HEK293T (cell line): ENCODE data around the gene ZBED6.

Source experiments
- CTCF ChIA-PET: fragments of 350-600 bp; formaldehyde crosslinking; extraction: SDS; loops from one replicate; lab custom pipeline; 2021; ENCODE audit warnings: antibody characterized with exemption, inconsistent platforms; lab: Yijun Ruan, JAX
- POLR2A ChIA-PET: fragments of 350-600 bp; formaldehyde crosslinking; extraction: SDS; loops from one replicate; lab custom pipeline; 2020; ENCODE audit warnings: antibody characterized with exemption, inconsistent platforms; lab: Yijun Ruan, JAX
- DNase-seq: peaks from one replicate; pipeline ENCODE4 v3.0.0; 2012; ENCODE audit warnings: mixed read lengths; ENCODE audit errors: extremely low spot score
- ARNT ChIP-seq: fragments of 450-650 bp; IDR thresholded peaks from 2 replicates; pipeline ENCODE4 v1.6.1; 2017; ENCODE audit warnings: mild to moderate bottlenecking
- BHLHE40 ChIP-seq: fragments of 450-650 bp; IDR thresholded peaks from 2 replicates; pipeline ENCODE4 v1.6.1; 2016; ENCODE audit warnings: mild to moderate bottlenecking, moderate library complexity, borderline replicate concordance
- CTBP1 ChIP-seq: fragments of 450-650 bp; IDR thresholded peaks from 2 replicates; pipeline ENCODE4 v1.6.1; 2016; ENCODE audit warnings: borderline replicate concordance
- ELF4 ChIP-seq: fragments of 450-650 bp; IDR thresholded peaks from 2 replicates; pipeline ENCODE4 v1.6.1; 2017; ENCODE audit warnings: antibody characterized with exemption
- FOXA1 ChIP-seq: fragments of 450-650 bp; IDR thresholded peaks from 2 replicates; pipeline ENCODE4 v1.6.1; 2016; ENCODE audit warnings: mild to moderate bottlenecking
- FOXK2 ChIP-seq: fragments of 450-650 bp; IDR thresholded peaks from 2 replicates; pipeline ENCODE4 v1.6.1; 2016; ENCODE audit warnings: mild to moderate bottlenecking
- FOXM1 ChIP-seq: fragments of 450-650 bp; IDR thresholded peaks from 2 replicates; pipeline ENCODE4 v1.6.1; 2017; ENCODE audit warnings: mild to moderate bottlenecking, borderline replicate concordance
- HDGF ChIP-seq: fragments of 450-650 bp; IDR thresholded peaks from 2 replicates; pipeline ENCODE4 v1.6.1; 2017; ENCODE audit warnings: antibody characterized with exemption, borderline replicate concordance
- L3MBTL2 ChIP-seq: fragments of 450-650 bp; conservative IDR thresholded peaks from 2 replicates; pipeline ENCODE4 v1.6.1; 2016; ENCODE audit warnings: mild to moderate bottlenecking
- LEF1 ChIP-seq: fragments of 450-650 bp; IDR thresholded peaks from 2 replicates; pipeline ENCODE4 v1.6.1; 2017; ENCODE audit warnings: mild to moderate bottlenecking, borderline replicate concordance
- NFRKB ChIP-seq: fragments of 450-650 bp; IDR thresholded peaks from 2 replicates; pipeline ENCODE4 v1.6.1; 2016; ENCODE audit warnings: mild to moderate bottlenecking, moderate library complexity
- SP1 ChIP-seq: fragments of 450-650 bp; IDR thresholded peaks from 2 replicates; pipeline ENCODE4 v1.6.1; 2017
- SUZ12 ChIP-seq: fragments of 450-650 bp; IDR thresholded peaks from 2 replicates; pipeline ENCODE4 v1.6.1; 2016; ENCODE audit warnings: mild to moderate bottlenecking
- TARDBP ChIP-seq: fragments of 450-650 bp; IDR thresholded peaks from 2 replicates; pipeline ENCODE4 v1.6.1; 2016
- ZNF384 ChIP-seq: fragments of 450-650 bp; IDR thresholded peaks from 2 replicates; pipeline ENCODE4 v1.6.1; 2016
- TF ChIP-seq, protein P1 (sequence below): fragments of 450-650 bp; IDR thresholded peaks from 2 replicates; pipeline ENCODE4 v1.6.1; 2016

Gene ZBED6

DNA sequence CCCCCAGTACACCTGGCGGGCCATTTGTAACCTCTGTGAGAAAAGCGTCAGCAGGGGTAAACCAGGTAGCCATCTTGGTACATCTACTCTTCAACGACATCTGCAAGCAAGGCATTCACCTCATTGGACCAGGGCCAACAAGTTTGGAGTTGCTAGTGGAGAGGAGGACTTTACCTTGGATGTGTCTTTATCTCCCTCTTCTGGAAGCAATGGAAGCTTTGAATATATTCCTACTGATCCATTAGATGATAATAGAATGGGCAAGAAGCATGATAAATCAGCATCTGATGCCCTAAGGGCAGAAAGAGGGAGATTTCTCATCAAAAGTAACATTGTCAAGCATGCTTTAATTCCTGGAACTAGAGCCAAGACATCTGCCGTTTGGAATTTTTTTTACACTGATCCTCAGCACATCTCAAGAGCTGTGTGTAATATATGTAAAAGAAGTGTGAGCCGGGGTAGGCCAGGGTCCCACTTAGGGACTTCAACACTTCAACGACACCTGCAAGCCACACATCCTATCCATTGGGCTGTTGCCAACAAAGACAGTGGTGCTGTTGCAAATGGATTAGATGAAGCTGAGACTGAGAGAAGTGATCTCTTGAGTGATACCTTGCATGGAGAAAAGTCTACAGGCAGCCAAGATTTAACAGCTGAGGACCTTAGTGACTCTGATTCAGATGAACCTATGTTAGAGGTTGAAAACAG, 2.7 kb downstream of the ZBED6 start:
- TF ChIP-seq L3MBTL2 (peak; percentile 40), FOXA1 (no peak)
- ChIA-PET CTCF (no interaction called here), POLR2A (no interaction called here)
- no peak for DNase-seq

DNA sequence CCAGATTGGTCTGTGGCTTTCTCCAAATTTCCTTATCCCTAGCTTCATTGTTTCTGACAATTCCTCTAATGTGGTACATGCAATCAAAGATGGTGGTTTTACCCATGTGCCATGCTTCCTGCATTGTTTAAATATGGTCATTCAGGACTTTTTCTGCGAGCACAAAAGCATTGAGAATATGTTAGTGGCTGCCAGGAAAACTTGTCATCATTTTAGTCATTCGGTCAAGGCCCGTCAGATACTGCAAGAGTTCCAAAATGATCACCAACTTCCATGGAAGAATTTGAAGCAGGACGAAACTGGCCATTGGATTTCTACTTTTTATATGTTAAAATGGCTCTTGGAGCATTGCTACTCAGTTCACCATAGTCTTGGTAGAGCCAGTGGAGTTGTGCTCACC, 3.7 kb downstream of the ZBED6 start:
- ChIA-PET POLR2A (no interaction called here), CTCF (no interaction called here)
- DNase-seq, result no peak
- TF ChIP-seq L3MBTL2 (peak; percentile 41; the same call in 1 of the 2 replicates), SUZ12 (no peak)

- no peak for DNase-seq
- CTCF ChIA-PET, result no interaction called here
- no peak for TF ChIP-seq SUZ12
- no peak for TF ChIP-seq BHLHE40
- no peak for TF ChIP-seq SP1
- TF ChIP-seq, protein P1, sequence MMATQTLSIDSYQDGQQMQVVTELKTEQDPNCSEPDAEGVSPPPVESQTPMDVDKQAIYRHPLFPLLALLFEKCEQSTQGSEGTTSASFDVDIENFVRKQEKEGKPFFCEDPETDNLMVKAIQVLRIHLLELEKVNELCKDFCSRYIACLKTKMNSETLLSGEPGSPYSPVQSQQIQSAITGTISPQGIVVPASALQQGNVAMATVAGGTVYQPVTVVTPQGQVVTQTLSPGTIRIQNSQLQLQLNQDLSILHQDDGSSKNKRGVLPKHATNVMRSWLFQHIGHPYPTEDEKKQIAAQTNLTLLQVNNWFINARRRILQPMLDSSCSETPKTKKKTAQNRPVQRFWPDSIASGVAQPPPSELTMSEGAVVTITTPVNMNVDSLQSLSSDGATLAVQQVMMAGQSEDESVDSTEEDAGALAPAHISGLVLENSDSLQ, result no peak
- TF ChIP-seq TARDBP, result no peak
- TF ChIP-seq ZNF384, result no peak
- no peak for TF ChIP-seq LEF1
- TF ChIP-seq FOXK2, result no peak
- TF ChIP-seq L3MBTL2, result no peak
- no peak for TF ChIP-seq HDGF
- TF ChIP-seq FOXM1, result no peak
- TF ChIP-seq ARNT, result no peak
- no peak for TF ChIP-seq CTBP1
- POLR2A ChIA-PET, result no interaction called here
These were observed 4.5 kb downstream of the ZBED6 start for GRCh38 chr1:203799971-203800370.

GRCh38 chr1:203805689-203806088, 10.3 kb downstream of the ZBED6 start:
- TF ChIP-seq CTBP1, result no peak
- no peak for TF ChIP-seq SUZ12
- TF ChIP-seq ZNF384, result no peak
- TF ChIP-seq TARDBP, result no peak
- ChIA-PET POLR2A (no interaction called here), CTCF (no interaction called here)
- no peak for DNase-seq

DNA sequence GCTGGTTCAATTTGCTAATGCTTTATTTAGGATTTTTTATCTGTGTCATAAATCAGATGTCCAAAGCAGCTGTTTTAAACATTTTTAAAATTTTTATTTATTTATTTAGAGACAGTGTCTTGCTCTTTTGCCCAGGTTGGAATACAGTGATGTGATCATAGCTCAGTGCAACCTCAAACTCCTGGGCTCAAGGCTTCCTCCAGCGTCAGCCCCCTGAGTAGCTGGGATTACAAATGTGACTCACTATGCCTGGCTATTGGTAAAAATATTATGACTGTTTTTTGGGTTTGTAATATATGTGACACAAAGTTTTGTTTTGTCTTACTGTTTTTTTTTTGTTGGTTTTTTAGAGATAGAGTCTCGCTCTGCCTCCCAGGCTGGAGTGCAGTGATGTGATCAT, 11.8 kb downstream of the ZBED6 start:
- ChIA-PET POLR2A (no interaction called here), CTCF (no interaction called here)
- TF ChIP-seq LEF1 (no peak), FOXA1 (no peak), ELF4 (no peak), ARNT (no peak)
- DNase-seq, result no peak

- ChIA-PET POLR2A (no interaction called here), CTCF (no interaction called here)
- TF ChIP-seq HDGF (no peak), NFRKB (no peak), ELF4 (no peak), SUZ12 (no peak)
- no peak for DNase-seq
These were observed 18.3 kb downstream of the ZBED6 start for GRCh38 chr1:203813581-203814341.

DNA sequence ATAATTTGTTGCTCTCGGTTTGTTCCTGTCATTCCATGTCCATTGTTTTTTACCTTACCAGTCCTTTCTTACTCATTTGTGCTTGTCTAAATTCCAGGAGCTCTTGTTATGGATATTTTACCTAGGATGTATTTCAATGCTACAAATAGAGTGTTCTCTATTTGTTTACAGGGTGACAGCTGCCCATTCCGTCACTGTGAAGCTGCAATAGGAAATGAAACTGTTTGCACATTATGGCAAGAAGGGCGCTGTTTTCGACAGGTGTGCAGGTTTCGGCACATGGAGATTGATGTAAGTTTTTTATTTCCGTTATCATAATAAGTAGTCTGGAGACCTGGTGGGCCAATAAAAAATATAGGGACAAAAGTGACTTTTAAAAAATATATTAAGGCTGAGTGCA, 23.0 kb downstream of the ZBED6 start:
- ChIA-PET CTCF (no interaction called here), POLR2A (no interaction called here)
- TF ChIP-seq L3MBTL2, result no peak
- no peak for TF ChIP-seq ELF4
- TF ChIP-seq FOXM1, result no peak
- TF ChIP-seq ZNF384, result no peak
- no peak for TF ChIP-seq CTBP1
- no peak for TF ChIP-seq ARNT
- DNase-seq, result no peak

DNA sequence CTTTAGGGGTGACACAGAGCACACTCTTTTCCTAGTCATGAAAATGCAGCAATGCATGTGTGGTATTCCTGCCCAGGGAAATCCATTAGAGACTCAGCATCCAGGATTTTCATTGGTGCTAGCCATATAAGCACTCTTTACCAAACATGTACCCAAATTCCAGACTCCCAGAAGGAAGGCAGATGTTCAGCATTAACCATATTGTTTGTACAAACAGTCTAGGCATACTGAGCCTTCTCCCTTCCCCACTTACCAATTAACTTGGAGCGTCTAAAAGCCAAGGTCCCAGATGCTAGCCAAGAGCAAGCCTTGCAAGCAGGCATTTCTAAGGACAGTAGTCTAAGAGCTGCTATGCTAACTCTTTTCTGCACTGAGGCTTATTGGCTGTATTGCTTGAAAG, 27.9 kb downstream of the ZBED6 start:
- ChIA-PET POLR2A (no interaction called here), CTCF (no interaction called here)
- TF ChIP-seq FOXA1 (no peak), SP1 (no peak), ARNT (no peak), FOXK2 (no peak), ZNF384 (no peak), ELF4 (no peak)
- no peak for DNase-seq

DNA sequence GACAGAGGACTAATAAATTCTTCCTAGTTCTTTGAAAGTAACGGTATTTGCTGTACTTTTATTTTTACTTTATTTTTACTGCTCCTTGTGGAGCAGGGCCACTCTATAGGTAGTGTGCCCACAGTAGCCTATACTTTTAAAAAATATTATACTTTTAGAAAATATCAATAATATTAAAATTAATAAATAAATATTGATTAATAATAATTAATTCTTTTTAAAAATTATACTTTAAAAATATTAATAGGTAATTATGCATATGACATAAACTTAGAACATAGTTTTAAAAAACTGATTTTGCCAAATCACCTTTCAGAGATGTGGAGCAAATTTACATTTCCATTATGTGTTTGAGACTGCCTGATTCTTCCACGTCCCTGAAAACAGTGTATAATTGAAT, 30.8 kb downstream of the ZBED6 start:
- POLR2A ChIA-PET, result no interaction called here
- no peak for TF ChIP-seq NFRKB
- TF ChIP-seq CTBP1, result no peak
- TF ChIP-seq, protein P1, result no peak
- no peak for TF ChIP-seq L3MBTL2
- TF ChIP-seq SP1, result no peak
- TF ChIP-seq HDGF, result no peak
- no peak for TF ChIP-seq FOXK2
- TF ChIP-seq ZNF384, result no peak
- no peak for TF ChIP-seq TARDBP
- no peak for TF ChIP-seq LEF1
- no peak for TF ChIP-seq FOXM1
- no peak for TF ChIP-seq BHLHE40
- TF ChIP-seq FOXA1, result no peak
- no peak for TF ChIP-seq ELF4
- TF ChIP-seq ARNT, result no peak
- DNase-seq, result no peak
- CTCF ChIA-PET, result no interaction called here
